HCT116 (cell line): ENCODE measurements around the gene IL10RB.

Experiments used
- CTCF ChIP-seq, 3 experiments: fragments of 200-600 bp in 1 of 3; sonication (generic) in 1 of 3; IDR thresholded peaks in 2 of 3; conservative IDR thresholded peaks in 1 of 3; 2 replicates each; pipeline ENCODE4 v1.5.1; 2012 to 2017; ENCODE audit warnings: low read depth in 2 of 3, low read length in 2 of 3, antibody characterized with exemption in 1 of 3, borderline replicate concordance in 1 of 3, control low read depth in 1 of 3, mild to moderate bottlenecking in 1 of 3, mixed read lengths in 1 of 3, mixed run types in 1 of 3, moderate library complexity in 1 of 3; ENCODE audit not compliant: insufficient read depth in 1 of 3
- EGR1 ChIP-seq: IDR thresholded peaks from 2 replicates; pipeline ENCODE4 v1.6.1; 2012; ENCODE audit warnings: low read depth
- EZH2 ChIP-seq: fragments of 200-600 bp; sonication (generic); IDR thresholded peaks from 2 replicates; pipeline ENCODE4 v1.6.1; 2017; ENCODE audit warnings: antibody characterized with exemption, mixed run types
- EZH2phosphoT487 ChIP-seq: fragments of 200-600 bp; IDR thresholded peaks from 2 replicates; pipeline ENCODE4 v1.6.1; 2018; ENCODE audit warnings: antibody characterized with exemption, borderline replicate concordance
- FOSL1 ChIP-seq: IDR thresholded peaks from 2 replicates; pipeline ENCODE4 v1.6.1; 2012; ENCODE audit warnings: low read depth
- JUND ChIP-seq: IDR thresholded peaks from 2 replicates; pipeline ENCODE4 v1.6.1; 2012
- POLR2A ChIP-seq: IDR thresholded peaks from 2 replicates; pipeline ENCODE4 v1.7.0; 2011; ENCODE audit warnings: borderline replicate concordance; ENCODE audit not compliant: insufficient read depth, insufficient read length; ENCODE audit errors: extremely low read depth
- POLR2AphosphoS5 ChIP-seq: IDR thresholded peaks from 2 replicates; pipeline ENCODE4 v1.6.1; 2011; ENCODE audit warnings: mild to moderate bottlenecking, low read depth, low read length, moderate library complexity
- REST ChIP-seq: IDR thresholded peaks from 2 replicates; pipeline ENCODE4 v1.6.1; 2012; ENCODE audit warnings: low read depth
- SP1 ChIP-seq: IDR thresholded peaks from 2 replicates; pipeline ENCODE4 v1.6.1; 2012; ENCODE audit warnings: low read depth
- YY1 ChIP-seq: IDR thresholded peaks from 2 replicates; pipeline ENCODE4 v1.6.1; 2011; ENCODE audit warnings: low read length, low read depth, moderate library complexity, mild to moderate bottlenecking; ENCODE audit not compliant: insufficient replicate concordance; ENCODE audit errors: extremely low read depth
- ZFX ChIP-seq: fragments of 450-650 bp; IDR thresholded peaks from 2 replicates; pipeline ENCODE4 v1.6.1; 2017

GRCh38 chr21:33259995-33260394 is 6.2 kb upstream of the IL10RB start:
- TF ChIP-seq CTCF (IDR thresholded peaks at IDR 0.05 in 2 of 3, conservative IDR thresholded peaks at IDR 0.05 in 1 of 3; ENCODE audit: borderline replicate concordance in 1 of 3, insufficient read depth in 1 of 3, low read depth in 2 of 3, low read length in 2 of 3): no peak
- no peak for TF ChIP-seq EZH2phosphoT487
- TF ChIP-seq EGR1: no peak
- TF ChIP-seq REST: no peak
- TF ChIP-seq FOSL1: no peak
- TF ChIP-seq JUND: no peak
- TF ChIP-seq SP1: no peak
- no peak for TF ChIP-seq POLR2A
- no peak for TF ChIP-seq ZFX
- no peak for TF ChIP-seq POLR2AphosphoS5
- TF ChIP-seq EZH2: no peak
- no peak for TF ChIP-seq YY1
